HG03097 (cell line): ENCODE measurements around the gene ARAP2.

Source experiments
- ATAC-seq: cut with Tn5 transposase; IDR thresholded peaks from one replicate; pipeline ENCODE4 v1.9.1; 2021; ENCODE audit not compliant: unreplicated experiment, low FRiP score

ARAP2 gene

DNA sequence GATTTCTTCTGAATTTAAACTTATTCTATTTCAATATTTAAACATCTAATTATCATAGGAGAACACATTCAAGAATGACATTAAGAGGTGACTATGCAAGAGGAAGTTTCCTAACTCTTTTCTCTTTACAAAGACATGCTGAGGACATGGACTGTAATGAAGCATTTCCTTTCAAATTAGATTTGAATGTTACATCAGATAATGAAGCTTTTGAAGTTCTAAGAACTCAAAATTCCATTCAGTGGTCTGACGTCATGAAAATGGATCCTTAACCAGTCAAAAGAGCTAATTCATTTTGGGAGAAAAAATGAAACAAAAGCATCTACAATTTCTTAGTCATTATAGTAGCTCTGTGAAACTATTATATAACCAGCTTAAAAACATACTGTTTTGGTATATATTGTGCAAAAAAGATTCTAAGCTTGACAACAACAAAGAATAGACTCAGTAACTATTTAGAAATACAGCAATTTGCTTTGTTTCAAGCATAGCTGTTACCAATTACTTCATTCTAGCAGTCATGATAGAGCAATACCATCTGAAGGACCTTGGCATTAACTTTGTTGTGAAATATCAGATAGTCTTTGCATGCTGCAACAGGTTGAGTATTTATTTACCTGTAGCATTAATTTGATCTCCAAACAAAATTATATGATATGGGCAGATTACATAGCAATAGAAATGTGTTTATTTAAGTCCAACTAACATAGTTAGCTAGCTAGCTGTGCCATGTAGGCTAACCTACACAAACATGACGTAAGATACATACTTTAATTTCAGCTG lies 23.4 kb upstream of the ARAP2 start:
- ATAC-seq, result no peak

DNA sequence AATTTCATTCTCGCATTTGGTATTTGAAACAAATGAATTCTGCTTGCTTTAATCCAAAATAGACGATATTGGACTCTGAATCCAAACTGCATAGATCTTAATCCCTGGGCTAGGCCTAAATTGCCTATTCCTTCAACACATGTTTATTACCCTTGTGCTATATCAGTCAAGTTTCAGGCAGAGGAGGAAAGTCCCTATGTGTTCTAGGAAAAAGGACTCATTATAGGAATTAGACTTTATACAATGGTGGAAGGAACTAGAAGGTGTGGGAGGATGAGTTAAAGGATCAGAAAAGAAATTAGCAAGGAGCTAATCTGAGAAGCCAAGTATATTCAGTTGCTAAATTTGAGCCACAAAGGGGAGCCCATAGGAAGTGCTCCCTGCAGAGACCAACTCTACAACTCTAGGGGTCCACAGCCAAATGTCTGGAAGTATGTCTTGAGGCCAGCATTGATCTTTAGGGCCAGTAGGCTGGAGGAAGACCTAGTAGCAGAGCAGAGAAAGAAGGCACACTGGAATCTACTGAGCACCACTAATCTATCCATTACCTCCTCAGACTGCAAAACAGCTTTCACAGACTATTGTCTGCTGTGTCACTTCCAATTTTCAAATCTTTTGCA lies 20.0 kb upstream of the ARAP2 start:
- ATAC-seq, result no peak

DNA sequence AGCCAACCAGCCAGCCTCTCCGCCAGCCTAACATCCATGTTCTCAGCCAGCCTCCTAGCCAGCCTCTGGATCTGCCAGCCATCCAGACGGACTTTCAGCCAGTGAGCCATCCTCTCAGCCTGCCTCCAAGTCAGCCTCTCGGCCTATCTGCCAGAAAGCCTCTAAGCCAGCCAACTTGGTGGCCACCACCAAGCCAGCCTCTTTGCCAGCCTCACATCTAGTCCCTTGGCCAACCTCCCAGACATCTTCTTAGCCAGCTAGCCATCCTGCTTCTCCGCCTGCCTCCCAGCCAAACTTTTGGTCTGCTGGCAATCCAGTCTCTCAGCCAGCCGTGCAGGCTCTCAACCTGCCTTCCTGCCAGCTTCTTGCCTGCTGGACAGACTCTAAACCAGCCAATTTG lies 16.4 kb upstream of the ARAP2 start:
- no peak for ATAC-seq

DNA sequence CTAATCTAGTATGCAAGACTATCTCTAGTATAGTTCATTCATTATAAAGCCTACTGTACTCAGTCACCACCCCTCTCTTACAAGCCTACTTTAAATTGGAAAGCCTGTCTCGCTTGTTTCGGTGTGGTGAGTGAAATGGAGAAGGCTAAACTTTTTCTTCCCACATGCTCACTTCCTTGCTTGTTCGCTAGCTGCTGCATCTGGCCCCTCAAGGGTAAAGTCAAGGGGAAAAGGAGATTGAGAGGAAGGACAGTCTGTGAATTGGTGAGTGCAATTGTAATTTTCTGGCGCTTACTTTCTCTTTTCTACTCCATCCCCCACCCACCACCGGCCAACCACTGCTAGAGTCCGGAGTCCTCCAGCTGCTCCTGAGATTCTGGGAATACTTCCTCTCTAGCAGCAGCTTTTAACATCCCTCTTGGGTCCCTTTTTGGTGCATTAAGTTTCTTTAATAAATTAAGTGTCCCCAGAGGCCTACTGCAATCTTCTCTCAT lies 12.1 kb upstream of the ARAP2 start:
- peak; percentile 37 for ATAC-seq

DNA sequence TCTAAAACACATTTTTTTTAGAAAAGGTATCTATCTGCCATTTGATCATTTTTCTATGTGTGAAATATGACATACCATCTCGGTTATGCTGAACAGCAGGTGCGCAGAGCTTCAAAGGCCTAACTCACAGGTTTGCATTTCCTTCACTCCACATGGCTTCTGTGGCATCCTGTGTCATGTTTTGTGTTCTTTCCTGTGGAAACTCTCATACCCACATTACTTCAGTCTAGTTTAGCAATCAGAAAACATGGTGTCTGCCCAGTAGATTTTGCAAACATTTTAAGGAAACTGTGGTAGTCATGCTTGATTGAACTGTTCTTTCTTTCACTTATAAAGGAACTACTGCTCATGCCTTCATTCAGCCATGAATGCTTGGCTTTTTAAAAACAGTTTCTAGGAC lies 11.3 kb upstream of the ARAP2 start:
- peak; percentile 88 for ATAC-seq

DNA sequence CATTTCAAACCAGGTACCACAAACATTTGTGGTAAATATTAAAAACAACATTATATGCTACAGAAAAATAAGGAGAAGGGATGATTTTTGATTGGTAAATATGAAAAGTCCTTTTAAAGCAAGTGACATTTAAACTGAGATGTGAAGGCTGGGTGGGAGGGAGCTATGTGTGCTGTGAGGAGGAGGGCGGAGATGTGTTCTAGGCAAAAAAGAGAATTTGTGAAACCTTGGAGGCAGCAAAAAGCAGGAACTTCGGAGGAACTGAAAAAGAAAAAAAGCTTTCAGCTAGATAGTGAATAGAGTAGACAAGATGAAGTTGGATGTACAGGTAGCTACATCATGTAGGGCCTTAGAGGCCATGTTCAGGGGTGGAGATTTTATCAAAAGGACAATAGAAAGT lies 10.1 kb upstream of the ARAP2 start:
- ATAC-seq, result no peak

DNA sequence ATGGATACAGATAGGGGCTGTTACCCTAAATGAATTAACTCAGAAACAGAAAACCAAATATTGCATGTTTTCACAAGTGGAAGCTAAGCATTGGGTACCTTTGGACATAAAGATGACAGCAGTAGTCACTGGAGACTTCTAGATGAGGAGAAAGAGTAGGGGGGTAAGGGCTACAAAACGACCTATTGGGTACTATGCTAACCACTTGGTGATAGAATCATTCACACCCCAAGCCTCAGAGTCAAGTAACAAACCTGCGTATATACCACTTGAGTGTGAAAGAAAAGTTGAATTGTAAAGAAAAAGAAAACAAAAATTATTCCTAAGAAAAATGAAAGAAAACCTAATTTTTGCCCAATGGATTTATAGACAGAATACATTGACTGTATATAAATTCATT lies 7.7 kb upstream of the ARAP2 start:
- no peak for ATAC-seq

DNA sequence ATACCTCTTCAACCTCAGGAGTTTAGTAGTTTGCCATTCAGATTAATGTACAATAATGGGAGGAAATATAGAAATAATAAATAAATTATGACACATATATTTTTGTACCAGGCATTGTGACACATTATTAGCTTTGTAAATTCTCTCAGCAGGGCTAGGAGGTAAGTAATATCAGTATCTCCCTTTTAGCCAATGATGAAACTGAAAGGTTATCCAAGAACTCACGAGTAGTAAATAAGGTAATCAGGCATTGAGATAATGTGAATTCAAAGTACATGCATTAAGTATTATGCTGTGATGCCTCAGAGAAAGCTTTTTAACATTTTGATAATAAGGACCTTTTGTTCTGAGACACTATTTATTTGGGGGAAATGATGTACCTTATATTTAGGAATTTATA lies 5.3 kb upstream of the ARAP2 start:
- ATAC-seq, result no peak

DNA sequence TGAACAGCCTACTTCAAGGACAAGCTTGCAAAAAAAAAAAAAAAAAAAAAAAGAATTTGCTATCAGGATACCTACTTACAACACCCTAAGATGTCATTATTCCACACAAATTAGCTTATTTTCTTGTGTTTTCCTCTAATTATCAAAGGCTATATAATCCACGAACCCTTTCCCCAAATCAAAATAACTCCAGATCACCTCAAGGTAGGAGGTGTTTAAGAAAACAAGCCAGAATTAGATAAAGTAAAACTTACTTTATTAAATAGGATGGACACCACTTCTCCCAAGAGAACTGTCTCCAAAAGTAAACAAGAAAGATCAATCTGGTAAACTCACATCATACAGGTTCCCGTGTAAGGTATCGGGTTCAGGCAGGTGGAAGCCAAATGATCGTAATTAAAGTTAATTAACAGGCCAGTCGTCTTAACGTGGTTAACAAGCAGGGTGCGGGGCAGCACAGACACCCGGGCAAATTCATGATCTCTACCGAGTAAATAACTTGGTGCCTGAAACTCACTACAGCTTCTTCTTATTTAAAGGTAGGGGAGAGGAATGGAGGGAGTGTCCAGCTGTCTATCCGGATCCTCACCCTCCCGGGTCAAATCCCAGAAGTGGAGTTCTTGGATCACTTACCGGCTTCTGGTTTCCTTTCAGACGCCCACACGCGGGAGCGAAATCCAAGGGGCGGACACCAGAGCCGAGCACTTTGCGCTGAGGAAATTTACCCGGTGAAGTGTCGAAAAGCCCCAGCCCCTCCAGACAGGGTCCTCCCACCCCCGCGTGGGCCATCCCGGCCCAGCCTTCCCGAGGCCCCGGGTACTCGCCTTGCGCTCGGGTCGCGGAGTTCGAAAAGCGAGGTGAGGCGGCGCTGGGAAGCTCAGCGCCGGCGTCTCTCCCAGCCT lies 708 bp downstream of the ARAP2 start:
- ATAC-seq, result no peak

DNA sequence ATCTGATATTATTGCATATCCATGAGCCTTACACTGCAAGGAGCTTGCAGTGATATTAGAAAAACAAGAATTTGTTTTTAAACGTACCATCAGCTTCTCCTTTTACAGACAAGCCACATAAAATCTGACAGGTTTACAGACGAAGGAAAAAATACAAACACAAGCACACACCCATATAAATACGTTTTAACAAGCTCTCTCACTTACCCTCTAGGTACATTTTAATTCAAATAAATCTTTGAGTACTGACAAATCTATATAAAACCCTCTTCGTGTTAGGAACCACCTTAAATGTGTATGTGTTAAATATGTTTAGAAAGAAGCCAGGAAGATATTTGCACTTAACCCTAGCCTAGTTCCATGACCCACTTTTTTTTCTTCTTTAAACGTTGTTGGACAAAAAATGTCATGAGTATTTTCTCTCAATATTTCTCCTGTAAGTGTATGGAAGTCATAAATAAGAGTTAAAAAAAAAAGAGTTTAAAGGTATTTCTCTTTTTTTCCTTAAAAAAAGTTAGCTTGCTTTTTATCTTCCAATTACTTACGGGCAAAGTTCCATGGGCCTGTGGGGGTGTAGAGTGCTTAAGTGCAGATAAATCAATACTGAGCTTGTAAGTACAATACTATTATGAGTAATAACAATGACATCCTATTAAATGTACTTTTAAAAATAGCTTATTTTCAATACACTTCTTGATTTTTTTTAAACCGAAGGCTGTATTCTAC lies 1.5 kb downstream of the ARAP2 start:
- no peak for ATAC-seq

DNA sequence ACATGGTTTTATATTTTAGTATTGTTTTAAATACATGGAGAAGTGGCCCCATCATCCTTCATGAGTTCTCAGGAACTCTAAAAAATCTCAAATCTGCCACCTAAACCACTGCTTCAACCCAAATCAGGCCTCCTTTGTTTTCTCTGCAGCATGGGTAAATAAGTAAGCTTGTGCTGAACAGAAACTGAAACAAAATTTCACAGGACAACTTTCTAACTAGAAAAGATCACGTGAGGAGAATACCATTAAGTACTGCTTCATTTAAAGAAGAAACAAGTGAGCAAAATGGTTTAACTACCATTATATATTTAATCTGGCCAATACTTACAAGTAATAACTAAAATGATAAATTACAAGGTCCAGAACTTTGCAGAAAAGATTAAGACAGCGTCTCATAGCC lies 2.5 kb downstream of the ARAP2 start:
- ATAC-seq, result peak; percentile 44

DNA sequence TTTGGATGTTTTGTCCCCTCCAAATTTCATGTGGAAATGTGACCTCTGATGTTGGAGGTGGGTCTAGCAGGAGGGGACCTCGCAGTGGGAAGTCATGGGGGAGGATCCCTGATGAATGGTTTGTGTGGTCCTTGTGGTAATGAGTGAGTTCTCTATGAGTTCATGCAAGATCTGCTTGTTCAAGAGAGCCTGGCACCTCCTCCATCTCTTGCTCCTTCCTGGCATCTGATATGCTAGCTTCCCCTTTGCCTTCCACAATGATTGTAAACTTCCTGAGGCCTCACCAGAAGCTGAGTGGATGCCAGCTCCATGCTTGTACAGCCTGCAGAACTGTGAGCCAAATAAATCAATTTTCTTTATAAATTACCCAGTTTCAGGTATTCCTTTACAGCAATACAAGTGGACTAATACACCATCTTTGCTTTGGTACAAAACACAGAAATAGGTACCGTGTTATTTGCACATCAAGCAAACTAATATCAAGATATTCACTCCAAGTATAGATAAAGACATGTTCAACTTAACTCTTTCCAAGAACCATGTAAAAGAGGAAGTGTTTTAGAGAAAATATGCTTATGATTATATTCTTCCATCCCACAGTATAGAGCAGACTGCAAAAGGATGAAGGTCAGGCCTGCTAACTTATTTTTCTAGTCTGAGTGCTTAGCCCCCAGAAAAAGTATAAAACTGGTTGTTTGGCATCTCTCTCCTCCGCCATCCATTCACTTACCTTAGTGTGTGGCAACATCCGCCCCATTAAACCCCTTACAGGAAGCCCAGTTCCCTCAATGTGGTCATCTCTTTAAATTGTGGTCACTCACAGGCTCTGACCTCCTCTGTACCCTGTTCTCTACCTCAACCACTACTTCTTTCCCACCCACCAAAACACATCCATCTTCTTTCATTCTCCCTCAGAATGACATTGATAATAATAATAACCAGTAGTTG lies 6.7 kb downstream of the ARAP2 start:
- ATAC-seq, result no peak

DNA sequence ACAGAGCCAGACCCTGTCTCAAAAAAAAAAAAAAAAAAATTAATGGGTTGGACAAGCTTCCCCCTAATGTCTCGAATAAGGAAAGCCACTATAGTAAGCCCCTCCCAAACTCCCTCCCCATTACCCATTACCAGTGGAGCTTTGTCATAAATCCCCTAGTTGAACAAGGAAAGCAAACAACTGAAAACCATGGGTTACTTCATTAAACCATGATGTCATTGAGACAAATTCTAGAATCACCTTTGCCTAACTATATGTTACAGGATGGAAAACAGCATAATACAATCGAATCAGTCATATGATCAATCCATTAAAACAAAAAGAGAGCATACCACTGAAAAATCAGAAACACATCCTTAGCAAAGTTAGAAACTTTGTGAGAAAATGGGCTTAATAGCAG lies 8.2 kb downstream of the ARAP2 start:
- no peak for ATAC-seq

DNA sequence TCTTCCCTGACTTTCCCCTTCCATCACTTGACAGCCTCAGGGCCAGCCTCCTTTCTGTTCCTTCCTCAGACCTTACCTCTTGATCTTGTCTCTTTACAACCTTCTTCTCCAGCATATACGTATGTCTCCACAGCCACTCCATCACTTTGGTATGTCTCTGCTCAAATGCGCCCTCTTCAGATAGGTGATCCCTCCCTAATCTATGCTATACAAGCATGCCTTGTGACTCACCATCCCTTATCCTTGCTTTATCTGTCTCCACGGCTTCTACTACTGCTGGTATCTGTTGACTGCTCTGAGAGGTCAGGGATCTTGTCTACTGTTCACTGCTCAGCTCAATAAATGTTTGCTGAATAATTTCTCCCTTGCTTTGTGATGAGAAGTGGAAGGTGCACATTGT lies 9.0 kb downstream of the ARAP2 start:
- ATAC-seq, result no peak

DNA sequence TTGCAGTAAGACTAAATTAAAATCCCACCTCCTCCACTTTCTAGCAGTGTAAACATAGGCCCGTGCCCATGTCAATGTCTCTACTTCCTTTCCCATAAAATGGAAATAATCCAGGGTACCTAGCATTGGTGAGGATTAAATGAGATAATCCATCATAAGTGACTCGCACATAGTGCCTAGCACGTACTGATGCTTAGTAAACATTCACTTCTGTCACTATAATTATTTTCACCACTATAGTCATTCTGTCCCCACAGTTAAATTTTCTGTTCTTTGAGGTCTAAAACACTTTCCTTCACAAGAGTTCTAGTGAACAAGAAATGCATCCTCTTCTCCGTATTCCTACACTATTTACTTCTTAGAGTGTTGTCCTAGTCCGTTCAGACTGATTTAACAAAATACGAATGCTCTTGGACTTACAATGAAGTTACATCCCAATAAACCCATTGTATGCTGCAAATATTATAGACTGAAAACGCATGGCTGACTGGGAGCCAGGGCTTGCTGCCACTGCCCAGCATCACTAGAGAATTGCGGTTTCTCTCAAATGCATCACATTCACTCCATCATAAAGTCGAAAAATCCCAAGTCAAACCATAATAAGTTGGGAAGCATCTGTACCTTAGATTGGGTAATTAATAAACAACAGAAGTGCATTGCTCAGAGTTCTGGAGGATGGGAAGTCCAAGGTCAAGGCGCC lies 10.6 kb downstream of the ARAP2 start:
- no peak for ATAC-seq

DNA sequence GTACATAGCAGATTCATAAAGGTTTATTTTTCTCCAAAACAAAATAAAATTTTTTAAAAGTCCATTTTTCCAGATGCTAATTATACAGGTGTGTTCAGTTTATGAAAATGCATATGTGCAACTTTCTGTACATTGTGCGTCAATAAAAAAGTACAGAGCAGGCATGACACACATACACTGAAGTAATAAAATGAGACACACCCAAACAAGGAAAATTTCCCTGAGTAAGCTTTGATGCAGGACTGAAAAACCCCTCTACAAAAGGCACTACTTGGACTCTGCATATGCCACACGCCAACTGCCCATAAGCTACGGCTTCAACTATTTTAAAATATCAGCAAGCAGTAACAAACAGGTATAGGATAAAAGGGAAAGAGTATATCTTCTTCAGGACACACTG lies 13.8 kb downstream of the ARAP2 start:
- ATAC-seq, result no peak

DNA sequence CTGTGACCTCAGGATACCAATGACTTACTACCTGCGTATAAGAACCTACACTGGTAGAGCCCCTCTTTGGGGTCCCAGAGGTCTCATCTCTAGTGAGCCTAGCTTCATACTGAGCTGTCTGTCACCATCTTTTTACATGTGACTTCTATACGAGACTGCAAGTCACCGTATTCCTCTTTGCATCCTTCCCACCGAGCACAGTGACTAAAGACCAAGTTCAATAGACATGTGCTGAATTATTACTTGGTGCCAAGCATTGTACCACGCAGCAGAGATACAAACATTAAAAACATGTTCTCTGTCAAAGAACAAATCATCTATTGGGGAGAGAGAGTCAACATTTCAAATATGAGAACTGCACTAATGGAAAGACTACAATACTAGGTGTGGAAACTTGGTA lies 16.4 kb downstream of the ARAP2 start:
- no peak for ATAC-seq

DNA sequence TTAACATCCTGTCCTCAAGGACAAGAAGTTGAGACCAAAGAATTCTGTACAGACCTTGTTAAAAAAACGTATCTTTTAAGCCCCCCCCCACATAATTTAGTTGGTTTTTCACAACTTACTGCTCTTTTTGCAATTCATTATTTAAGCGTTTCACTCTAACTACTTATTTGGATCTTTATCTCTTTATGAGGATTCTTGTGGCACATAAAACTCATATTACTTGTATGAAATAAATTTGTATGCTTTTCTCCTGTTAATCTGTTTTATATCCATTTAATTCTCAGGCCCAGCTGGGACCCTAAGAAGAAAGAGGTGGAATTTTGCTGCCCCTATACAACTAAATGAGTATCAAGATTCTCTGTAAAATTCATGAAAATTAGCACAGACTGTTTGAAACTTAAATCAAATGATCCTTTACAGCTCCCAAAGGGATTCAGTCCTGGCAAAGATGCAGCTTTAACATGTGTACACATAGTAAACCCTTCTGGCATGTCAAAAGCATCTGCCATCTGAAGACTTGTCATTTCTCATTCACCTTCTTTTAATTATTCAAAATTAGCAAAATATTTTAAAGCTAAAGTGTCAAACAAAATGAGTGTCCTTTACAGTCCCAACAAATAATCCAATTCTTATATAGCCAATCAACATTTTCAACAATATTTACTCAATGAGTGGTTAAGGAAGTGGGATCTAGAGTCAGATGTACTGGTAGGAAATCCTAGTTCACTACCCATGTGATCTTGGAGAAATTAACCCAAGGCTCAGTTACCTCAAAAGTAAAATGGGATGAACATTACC lies 17.7 kb downstream of the ARAP2 start:
- ATAC-seq, result no peak
